Chondrocyte (in vitro differentiated cells): ENCODE data around the gene EYA4. TPM values are rescaled to one million over a fixed set of nuclear protein-coding genes. Genes with fewer than 3 reads are reported as not detected.

Source experiments
- DNase-seq: peaks from one replicate; pipeline ENCODE4 v3.0.0; 2021; ENCODE audit warnings: mixed read lengths, low spot score
- H3K27ac Mint-ChIP-seq: one replicate; pipeline ENCODE4 v1.8.0; 2021; ENCODE audit warnings: mild to moderate bottlenecking, moderate library complexity, mixed read lengths; ENCODE audit not compliant: unreplicated experiment
- H3K27me3 Mint-ChIP-seq: 2 replicates; pipeline ENCODE4 v1.8.0; 2021; ENCODE audit warnings: low read depth, mixed read lengths
- H3K36me3 Mint-ChIP-seq: 2 replicates; pipeline ENCODE4 v1.8.0; 2021; ENCODE audit warnings: low read depth, mixed read lengths
- H3K4me1 Mint-ChIP-seq: 2 replicates; pipeline ENCODE4 v1.8.0; 2021; ENCODE audit warnings: low read depth, mild to moderate bottlenecking, mixed read lengths
- H3K4me3 Mint-ChIP-seq: one replicate; pipeline ENCODE4 v1.8.0; 2021; ENCODE audit warnings: mild to moderate bottlenecking, moderate library complexity, mixed read lengths; ENCODE audit not compliant: unreplicated experiment
- H3K9me3 Mint-ChIP-seq: 2 replicates; pipeline ENCODE4 v1.8.0; 2021; ENCODE audit warnings: low read depth, mixed read lengths
- CTCF ChIP-seq: fragments of 200-600 bp; sonication (generic); IDR thresholded peaks from 2 replicates; pipeline ENCODE4 v1.5.0; 2021; ENCODE audit warnings: antibody characterized with exemption, mild to moderate bottlenecking, moderate library complexity
- total RNA-seq: library from RNA; stranded (reverse); gene quantifications from 3 replicates; pipeline ENCODE4 v1.2.1, GENCODE V29; 2021

EYA4 gene
- total RNA-seq, 1 donor from 2014 or later = 7.9 TPM

DNA sequence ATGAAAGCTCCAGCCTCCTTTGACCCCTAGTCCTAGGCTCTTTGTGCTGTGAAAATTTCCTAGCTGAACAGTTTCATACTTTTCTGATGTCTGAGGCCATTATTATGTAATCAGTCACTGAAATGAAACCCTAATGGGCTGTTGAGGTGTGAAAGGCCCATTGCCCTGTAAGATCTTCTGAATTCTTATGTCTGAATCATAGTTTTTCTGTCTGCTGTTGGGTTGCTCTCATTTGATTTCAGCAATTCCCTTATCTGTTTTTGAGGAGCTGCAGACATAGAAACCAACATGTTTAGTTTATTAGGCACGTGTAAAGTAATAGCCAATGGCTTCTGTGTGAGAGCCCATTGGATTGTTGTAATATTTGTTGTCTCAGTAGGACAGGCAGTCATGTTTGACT lies 118.1 kb downstream of the EYA4 start:
- TF ChIP-seq CTCF = no peak
- Mint-ChIP-seq H3K27me3 (peaks cover 1% of the 10 kb centered on the region), H3K27ac (no peak overlapping the region), H3K9me3 (peaks cover 3% of the 10 kb centered on the region), H3K4me3 (no peak overlapping the region), H3K4me1 (peaks cover 4% of the 10 kb centered on the region), H3K36me3 (peaks cover 2% of the 10 kb centered on the region)
- DNase-seq = no peak

DNA sequence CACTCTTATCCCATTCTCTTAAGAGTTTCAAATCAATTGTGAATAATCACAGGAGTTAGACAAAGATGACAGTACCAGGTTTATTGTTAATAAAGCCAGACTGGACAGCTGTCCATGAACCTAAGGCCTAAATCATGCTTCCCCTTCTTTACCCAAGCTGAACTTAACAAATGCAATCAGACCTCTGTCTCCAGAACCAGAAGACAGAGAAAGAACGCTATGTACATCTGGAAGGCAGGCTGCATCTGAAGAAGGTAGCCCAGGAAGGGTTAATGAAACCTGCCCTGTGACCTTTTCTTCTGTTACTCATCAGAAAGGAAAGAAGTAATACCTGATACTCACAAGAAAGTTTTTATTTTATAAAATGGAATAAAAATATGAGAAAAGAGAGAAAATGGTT lies 118.6 kb downstream of the EYA4 start:
- Mint-ChIP-seq H3K36me3 (peaks cover 2% of the 10 kb centered on the region), H3K9me3 (peaks cover 3% of the 10 kb centered on the region), H3K4me1 (peaks cover 4% of the 10 kb centered on the region), H3K4me3 (no peak overlapping the region), H3K27me3 (peaks cover 1% of the 10 kb centered on the region), H3K27ac (no peak overlapping the region)
- DNase-seq = no peak
- no peak for TF ChIP-seq CTCF

GRCh38 chr6:133360194-133360593 lies 119.0 kb downstream of the EYA4 start:
- Mint-ChIP-seq H3K9me3 (peaks cover 3% of the 10 kb centered on the region), H3K27ac (no peak overlapping the region), H3K4me1 (peaks cover 4% of the 10 kb centered on the region), H3K36me3 (peaks cover 2% of the 10 kb centered on the region), H3K4me3 (no peak overlapping the region), H3K27me3 (peaks cover 1% of the 10 kb centered on the region)
- no peak for DNase-seq
- TF ChIP-seq CTCF = no peak

GRCh38 chr6:133362813-133363212 lies 121.7 kb downstream of the EYA4 start:
- H3K9me3 Mint-ChIP-seq = peaks cover 3% of the 10 kb centered on the region
- no peak overlapping the region for H3K27ac Mint-ChIP-seq

DNA sequence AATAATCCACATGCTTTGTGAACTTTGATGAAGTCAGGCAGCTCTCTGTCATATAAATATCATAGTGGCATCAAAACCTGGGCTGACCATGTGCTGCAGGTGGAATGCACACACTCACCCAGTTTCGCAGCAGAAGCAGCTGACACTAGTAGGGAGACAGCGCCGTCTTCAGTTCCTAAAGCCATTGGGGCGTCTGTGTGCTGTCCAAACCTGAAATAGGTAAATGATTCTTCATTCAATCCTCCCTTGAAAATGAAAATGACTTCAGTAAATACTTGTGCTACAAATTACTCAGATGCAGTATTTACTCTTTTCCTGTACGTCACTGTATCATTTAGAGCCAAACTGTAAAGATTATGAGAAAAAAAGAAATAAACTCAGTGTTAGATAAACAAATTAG lies 127.5 kb downstream of the EYA4 start:
- Mint-ChIP-seq H3K36me3 (peaks cover 2% of the 10 kb centered on the region), H3K27ac (no peak overlapping the region), H3K9me3 (peaks cover 3% of the 10 kb centered on the region), H3K27me3 (no peaks in the 10 kb centered on the region), H3K4me3 (no peak overlapping the region), H3K4me1 (no peaks in the 10 kb centered on the region)
- DNase-seq = no peak
- no peak for TF ChIP-seq CTCF

More at GRCh38 chr6:133362813-133363212, 121.7 kb downstream of the EYA4 start:
- Mint-ChIP-seq H3K36me3 (peaks cover 2% of the 10 kb centered on the region), H3K4me1 (peaks cover 4% of the 10 kb centered on the region), H3K4me3 (no peak overlapping the region), H3K27me3 (peaks cover 1% of the 10 kb centered on the region)
- no peak for TF ChIP-seq CTCF
- no peak for DNase-seq
